Stromal cell of bone marrow (primary cell): ENCODE measurements around the gene VPS8.
A peak's percentile ranks its signal among the peaks of the same experiment; 100 is the strongest.
"Not testable (repeated sequence)": the region's sequence is repeated elsewhere in the genome, so short reads cannot be mapped to it uniquely, and the experiment has no call there.

Source experiments
- DNase-seq: peaks from one replicate; pipeline ENCODE4 v3.0.0-alpha.2; 2012; ENCODE audit warnings: low read depth

VPS8 gene

GRCh38 chr3:184864000-184864399, 52.0 kb downstream of the VPS8 start:
- DNase-seq = no peak

GRCh38 chr3:184868477-184868876, 56.5 kb downstream of the VPS8 start:
- DNase-seq = no peak

DNA sequence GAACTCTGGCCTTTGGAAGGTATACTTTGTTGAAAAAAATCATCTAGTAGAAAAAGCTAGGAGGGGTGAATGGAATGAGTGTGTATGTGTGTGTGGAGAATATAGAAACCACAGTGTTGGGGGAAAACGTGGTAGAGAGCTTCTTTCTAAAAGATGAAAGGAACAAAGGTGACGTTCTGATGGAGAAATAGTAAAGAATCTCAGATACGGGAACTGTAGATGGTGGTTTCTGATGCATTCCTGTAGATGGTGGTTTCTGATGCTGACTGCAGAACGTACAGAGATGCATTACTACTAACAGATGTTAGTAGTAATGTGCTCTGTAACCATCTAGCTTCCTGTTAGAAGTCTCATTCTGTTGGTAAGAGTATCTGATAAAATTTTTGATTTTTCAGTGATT, 60.2 kb downstream of the VPS8 start:
- no peak for DNase-seq

DNA sequence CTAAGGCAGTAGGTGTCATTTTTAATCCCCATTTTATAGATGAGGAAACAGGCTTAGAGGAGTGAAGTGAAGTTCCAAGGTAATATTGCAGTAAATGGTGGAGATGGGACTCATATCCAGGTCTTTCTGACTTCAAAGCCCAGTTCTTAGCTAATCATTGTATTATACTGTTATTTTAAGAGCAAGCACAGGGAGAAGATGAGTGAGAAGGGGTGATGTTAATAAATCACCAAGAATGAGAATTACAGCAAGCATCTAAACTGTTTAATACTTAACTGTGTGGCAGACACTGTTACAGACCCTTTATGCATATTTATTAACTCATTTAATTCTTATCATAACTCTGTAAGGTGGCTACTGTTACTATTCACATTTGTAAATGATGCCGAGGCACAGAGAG, 61.2 kb downstream of the VPS8 start:
- no peak for DNase-seq

- peak; percentile 4 for DNase-seq
Observed at GRCh38 chr3:184874709-184875644, 63.0 kb downstream of the VPS8 start.

- DNase-seq = no peak
Observed at GRCh38 chr3:184880276-184881019, 68.5 kb downstream of the VPS8 start.

DNA sequence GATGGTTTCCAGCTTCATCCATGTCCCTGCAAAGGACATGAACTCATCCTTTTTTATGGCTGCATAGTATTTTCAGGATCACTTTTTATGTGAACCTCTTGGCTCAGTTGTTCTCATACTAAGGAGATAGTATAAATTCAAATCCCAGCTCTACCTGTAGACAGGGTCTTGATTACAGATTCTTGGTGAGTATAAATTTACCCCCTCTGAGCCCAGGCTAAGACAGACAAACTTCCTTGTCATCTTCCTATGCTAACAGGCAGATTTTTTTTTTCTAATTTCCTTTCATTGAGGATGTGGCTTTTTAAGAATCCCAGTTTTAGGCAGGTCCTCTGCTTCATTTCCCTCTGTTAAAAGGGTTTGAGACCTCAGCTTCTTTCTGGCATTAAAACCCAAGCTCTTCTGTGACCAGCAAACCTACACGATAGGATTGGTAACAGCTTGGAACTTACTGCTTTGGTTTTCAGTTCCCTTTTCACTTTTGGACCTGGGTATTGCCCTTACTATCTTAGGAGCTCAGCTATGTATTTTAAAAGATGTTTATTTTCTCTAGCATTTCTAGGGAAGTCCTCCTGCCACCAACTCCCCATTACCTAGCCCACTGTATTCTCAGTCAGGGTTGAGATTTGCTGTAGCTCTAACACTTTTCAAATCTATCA, 72.5 kb downstream of the VPS8 start:
- DNase-seq = no peak

- no peak for DNase-seq
Observed at GRCh38 chr3:184885112-184885511, 73.1 kb downstream of the VPS8 start.

DNA sequence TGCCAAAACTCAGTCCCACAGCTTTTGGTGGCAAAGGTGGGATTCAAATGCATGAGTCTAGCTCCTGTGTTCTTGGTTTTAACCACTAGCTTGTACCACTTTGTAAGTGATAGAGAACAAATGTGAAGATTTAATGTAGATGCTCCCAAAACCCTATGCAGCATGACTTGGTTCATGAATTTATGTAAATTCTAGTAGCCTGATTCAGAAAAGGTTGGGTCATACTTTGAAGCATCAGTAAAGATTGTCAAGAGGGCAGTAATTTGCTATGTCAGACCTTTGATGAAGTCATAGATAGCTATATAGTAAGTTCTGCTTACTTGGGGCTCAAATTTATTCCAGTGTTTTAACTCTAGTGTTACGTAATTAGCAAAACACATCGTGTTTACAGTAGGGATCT, 75.6 kb downstream of the VPS8 start:
- no peak for DNase-seq

DNA sequence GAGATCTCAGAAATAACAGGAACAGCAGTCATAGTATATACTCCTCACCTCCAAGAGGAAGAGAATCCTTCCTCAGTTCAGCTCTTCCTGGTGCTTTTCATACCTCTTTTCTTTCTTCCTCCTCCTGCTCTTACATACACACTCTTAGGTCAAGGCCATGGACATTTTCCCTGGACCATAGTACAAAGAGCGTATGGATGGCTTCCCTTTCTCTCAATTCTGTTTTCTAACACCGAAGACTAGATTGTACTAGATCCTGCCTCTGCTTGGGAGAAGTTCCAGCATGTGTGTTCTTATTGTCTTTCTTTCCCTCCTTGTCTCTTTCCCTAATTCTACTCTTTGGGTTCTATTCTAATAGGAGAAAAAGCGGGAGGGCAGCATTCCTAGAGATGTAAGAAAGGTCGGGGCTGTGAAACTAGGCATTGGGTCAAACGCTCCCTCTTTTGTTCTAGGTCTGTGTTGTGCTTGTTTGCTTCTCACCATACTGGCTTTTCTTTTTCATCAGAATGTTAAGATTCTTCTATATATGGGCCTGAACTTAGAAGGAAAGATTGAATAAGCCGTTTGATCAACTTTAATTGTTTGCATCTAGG, 77.4 kb downstream of the VPS8 start:
- no peak for DNase-seq

- DNase-seq = no peak
Observed at GRCh38 chr3:184894051-184894450, 82.1 kb downstream of the VPS8 start.

- DNase-seq = no peak
Observed at GRCh38 chr3:184895350-184895749, 83.4 kb downstream of the VPS8 start.

DNA sequence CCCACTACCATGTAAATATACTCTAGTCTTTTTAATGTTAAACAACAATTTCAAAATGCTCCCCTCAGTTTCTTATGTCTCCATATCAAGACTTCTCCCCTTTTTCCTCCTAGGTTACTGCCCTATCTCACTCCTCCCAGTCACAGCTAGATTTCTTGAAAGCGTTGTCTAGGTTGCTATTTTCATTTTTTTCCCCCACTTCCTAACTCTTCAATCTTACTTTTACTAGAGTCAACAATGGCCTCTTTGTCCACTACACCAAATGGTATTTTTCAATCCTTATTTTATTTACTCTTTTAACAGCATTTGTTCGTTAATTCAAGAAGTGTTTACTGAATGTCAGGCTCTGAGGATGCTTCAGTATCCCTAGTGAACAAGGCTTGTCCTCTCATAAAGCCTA, 84.4 kb downstream of the VPS8 start:
- no peak for DNase-seq

GRCh38 chr3:184899953-184900595, 88.1 kb downstream of the VPS8 start:
- no peak for DNase-seq

GRCh38 chr3:184907031-184907430, 95.1 kb downstream of the VPS8 start:
- not testable (repeated sequence) for DNase-seq

- DNase-seq = no peak
Observed at GRCh38 chr3:184907681-184908649, 96.0 kb downstream of the VPS8 start.

GRCh38 chr3:184908859-184909258, 96.9 kb downstream of the VPS8 start:
- no peak for DNase-seq

DNA sequence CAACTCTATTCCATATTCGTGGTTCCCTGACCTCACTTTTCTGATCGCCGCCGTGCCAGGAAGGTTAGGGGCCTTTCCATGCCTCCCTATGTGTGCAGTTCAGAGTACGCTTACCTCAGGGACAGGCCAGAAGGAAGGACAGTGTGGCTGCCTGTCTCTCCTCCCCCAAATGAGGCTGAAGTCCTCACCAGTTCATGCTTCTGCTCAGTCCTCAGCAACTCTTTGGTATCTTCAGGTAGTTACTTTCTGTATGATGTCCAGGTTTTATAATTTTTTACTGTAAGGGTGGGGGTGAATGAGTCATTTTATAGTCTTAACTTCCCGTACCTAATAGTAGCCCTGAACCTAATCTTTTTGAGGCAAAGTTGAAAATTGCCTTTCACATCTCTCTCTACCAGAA, 98.7 kb downstream of the VPS8 start:
- DNase-seq = no peak

GRCh38 chr3:184911570-184911969, 99.6 kb downstream of the VPS8 start:
- DNase-seq = no peak

DNA sequence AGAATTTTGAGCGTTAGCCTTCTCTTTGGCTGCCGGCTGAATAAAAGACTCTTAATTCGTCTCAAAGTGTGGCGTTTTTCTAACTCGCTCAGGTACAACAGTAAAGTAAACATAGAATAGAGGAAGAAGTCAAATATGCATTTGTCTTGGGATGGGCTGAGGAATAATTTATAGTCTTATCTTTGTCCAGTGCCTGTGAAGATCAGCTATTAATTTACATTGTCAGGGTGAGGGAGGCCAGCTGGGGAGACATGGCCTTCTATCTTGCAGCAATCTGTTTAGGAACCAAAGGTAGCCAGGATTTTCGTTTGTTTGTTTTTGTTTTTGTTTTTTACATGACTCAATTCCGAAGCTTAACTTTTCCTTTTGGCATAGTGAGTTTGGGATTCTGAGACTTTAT, 100.2 kb downstream of the VPS8 start:
- no peak for DNase-seq

- DNase-seq = no peak
Observed at GRCh38 chr3:184914628-184915027, 102.7 kb downstream of the VPS8 start.
